ENCODE data around the gene ZNF276.
A peak's percentile ranks its signal among the peaks of the same experiment; 100 is the strongest.

Gene ZNF276

GRCh38 chr16:89716916-89717687, 4.2 kb upstream of the ZNF276 start:
- no peak for DNase-seq

GRCh38 chr16:89717688-89718505, 3.4 kb upstream of the ZNF276 start:
- DNase-seq = no peak

GRCh38 chr16:89720551-89720812, 855 bp upstream of the ZNF276 start:
- no peak for DNase-seq

- DNase-seq = peak; percentile 17
Observed at GRCh38 chr16:89721546-89722391, 432 bp downstream of the ZNF276 start.

GRCh38 chr16:89722392-89723278, 1.3 kb downstream of the ZNF276 start:
- DNase-seq = no peak

- no peak for DNase-seq
Observed at GRCh38 chr16:89723279-89724250, 2.2 kb downstream of the ZNF276 start.

GRCh38 chr16:89727406-89728120, 6.2 kb downstream of the ZNF276 start:
- no peak for DNase-seq

GRCh38 chr16:89729293-89729692, 8.0 kb downstream of the ZNF276 start:
- no peak for DNase-seq

GRCh38 chr16:89729863-89730593, 8.7 kb downstream of the ZNF276 start:
- no peak for DNase-seq

GRCh38 chr16:89730610-89731234, 9.4 kb downstream of the ZNF276 start:
- DNase-seq = no peak

GRCh38 chr16:89732142-89732917, 11.0 kb downstream of the ZNF276 start:
- no peak for DNase-seq

GRCh38 chr16:89732918-89733242, 11.5 kb downstream of the ZNF276 start:
- DNase-seq = no peak

GRCh38 chr16:89733322-89733721, 12.0 kb downstream of the ZNF276 start:
- DNase-seq = no peak

- DNase-seq = no peak
Observed at GRCh38 chr16:89733792-89734191, 12.5 kb downstream of the ZNF276 start.

GRCh38 chr16:89736554-89736953, 15.2 kb downstream of the ZNF276 start:
- no peak for DNase-seq

GRCh38 chr16:89737341-89738071, 16.2 kb downstream of the ZNF276 start:
- DNase-seq = no peak

GRCh38 chr16:89738072-89738377, 16.7 kb downstream of the ZNF276 start:
- DNase-seq = no peak
